ENCODE results near the gene TMTC1. TPM values are rescaled to one million over a fixed set of nuclear protein-coding genes. Genes with fewer than 3 reads are reported as not detected.

The TMTC1 gene
- total and polyA plus RNA-seq, 12 donors, result 5.1 to 82.2 (median 41.8) TPM

- H3K4me1 ChIP-seq (replicated peaks in 1 of 2), result peaks cover 0 to 22% of the 10 kb centered on the region in 2 donors
- peak; percentile 56 to 83 (median 75) for DNase-seq
- no peaks in the 10 kb centered on the region for H3K36me3 ChIP-seq (replicated peaks in 1 of 2)
- intact Hi-C loops (cut with DNase I), result loop anchor here in 1 of 2 donors (5.0 to 10.0 kb wide), 2 partner anchors 230 to 332 kb away; partner anchors contain the start of gene TMTC1
- H3K4me3 ChIP-seq, result no peak overlapping the region
- 11 to 26% (median 17%) methylated on average over 1 of the region's 1 CpG for WGBS, 4 donors
- H3K27me3 ChIP-seq, result no peaks in the 10 kb centered on the region
- H3K9me3 ChIP-seq (replicated peaks in 1 of 3), result no peaks in the 10 kb centered on the region
- peak overlapping the region in 2 of 5 donors; percentile 4 to 42 for H3K27ac ChIP-seq
- TF ChIP-seq, protein P1, sequence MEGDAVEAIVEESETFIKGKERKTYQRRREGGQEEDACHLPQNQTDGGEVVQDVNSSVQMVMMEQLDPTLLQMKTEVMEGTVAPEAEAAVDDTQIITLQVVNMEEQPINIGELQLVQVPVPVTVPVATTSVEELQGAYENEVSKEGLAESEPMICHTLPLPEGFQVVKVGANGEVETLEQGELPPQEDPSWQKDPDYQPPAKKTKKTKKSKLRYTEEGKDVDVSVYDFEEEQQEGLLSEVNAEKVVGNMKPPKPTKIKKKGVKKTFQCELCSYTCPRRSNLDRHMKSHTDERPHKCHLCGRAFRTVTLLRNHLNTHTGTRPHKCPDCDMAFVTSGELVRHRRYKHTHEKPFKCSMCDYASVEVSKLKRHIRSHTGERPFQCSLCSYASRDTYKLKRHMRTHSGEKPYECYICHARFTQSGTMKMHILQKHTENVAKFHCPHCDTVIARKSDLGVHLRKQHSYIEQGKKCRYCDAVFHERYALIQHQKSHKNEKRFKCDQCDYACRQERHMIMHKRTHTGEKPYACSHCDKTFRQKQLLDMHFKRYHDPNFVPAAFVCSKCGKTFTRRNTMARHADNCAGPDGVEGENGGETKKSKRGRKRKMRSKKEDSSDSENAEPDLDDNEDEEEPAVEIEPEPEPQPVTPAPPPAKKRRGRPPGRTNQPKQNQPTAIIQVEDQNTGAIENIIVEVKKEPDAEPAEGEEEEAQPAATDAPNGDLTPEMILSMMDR (IDR thresholded peaks at IDR 0.05), result peak; percentile 63 to 88 (median 80)
- no peak for TF ChIP-seq POLR2A (IDR thresholded peaks at IDR 0.05)
Measured at GRCh38 chr12:29552324-29552927, 231.3 kb downstream of the TMTC1 start.

DNA sequence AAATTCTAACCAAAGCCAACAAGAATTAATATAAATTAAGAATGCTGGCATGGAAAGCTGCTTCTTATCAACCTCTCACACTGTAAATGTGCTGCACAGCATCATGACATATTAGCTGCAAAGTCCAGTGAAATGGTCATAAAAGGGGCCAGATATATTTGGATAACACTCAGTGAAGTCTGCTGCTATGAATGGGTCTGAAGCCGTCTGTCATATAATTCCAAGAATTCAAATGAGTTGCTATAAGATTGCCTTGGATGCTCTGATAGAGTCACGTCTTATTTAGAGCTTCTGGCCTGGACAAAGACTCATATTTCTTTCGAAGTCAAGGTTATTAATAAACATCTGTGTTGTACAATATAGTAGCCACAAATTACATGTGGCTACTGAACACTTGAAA lies 231.9 kb downstream of the TMTC1 start:
- intact Hi-C loops (cut with DNase I), result loop anchor here in 1 of 2 donors (5.0 to 10.0 kb wide), 2 partner anchors 230 to 333 kb away; partner anchors contain the start of gene TMTC1
- 21 to 45% (median 37%) methylated on average over 3 of the region's 3 CpGs for WGBS, 4 donors
- TF ChIP-seq, protein P1 (IDR thresholded peaks at IDR 0.05), result no peak
- no peak for TF ChIP-seq POLR2A (IDR thresholded peaks at IDR 0.05)
- Histone ChIP-seq H3K36me3 (replicated peaks in 1 of 2) (no peaks in the 10 kb centered on the region), H3K4me1 (replicated peaks in 1 of 2) (peaks cover 0 to 22% of the 10 kb centered on the region in 2 donors), H3K4me3 (no peak overlapping the region), H3K27ac (no peak overlapping the region), H3K27me3 (no peaks in the 10 kb centered on the region), H3K9me3 (replicated peaks in 1 of 3) (no peaks in the 10 kb centered on the region)
- no peak for DNase-seq

GRCh38 chr12:29547864-29548263 lies 235.9 kb downstream of the TMTC1 start:
- no peak for TF ChIP-seq POLR2A (IDR thresholded peaks at IDR 0.05)
- TF ChIP-seq, protein P1 (IDR thresholded peaks at IDR 0.05), result no peak
- peak overlapping the region in 1 of 5 donors; percentile 34 for H3K27ac ChIP-seq
- peaks cover 0 to 14% of the 10 kb centered on the region in 2 donors for H3K4me1 ChIP-seq (replicated peaks in 1 of 2)
- intact Hi-C loops (cut with DNase I), result no loop called here
- H3K27me3 ChIP-seq, result no peaks in the 10 kb centered on the region
- 95 to 100% (median 96%) methylated on average over 2 of the region's 2 CpGs for WGBS, 4 donors
- no peak for DNase-seq
- no peaks in the 10 kb centered on the region for H3K9me3 ChIP-seq (replicated peaks in 1 of 3)
- no peak overlapping the region for H3K4me3 ChIP-seq
- no peaks in the 10 kb centered on the region for H3K36me3 ChIP-seq (replicated peaks in 1 of 2)

- Histone ChIP-seq H3K4me1 (replicated peaks in 1 of 2) (peaks cover 0 to 7% of the 10 kb centered on the region in 2 donors), H3K27me3 (no peaks in the 10 kb centered on the region), H3K27ac (peak overlapping the region in 1 of 5 donors; percentile 34), H3K36me3 (replicated peaks in 1 of 2) (no peaks in the 10 kb centered on the region), H3K9me3 (replicated peaks in 1 of 3) (no peaks in the 10 kb centered on the region), H3K4me3 (no peak overlapping the region)
- WGBS, 4 donors, result 56 to 73% (median 63%) methylated on average over 4 of the region's 4 CpGs
- TF ChIP-seq, protein P1 (IDR thresholded peaks at IDR 0.05), result no peak
- TF ChIP-seq POLR2A (IDR thresholded peaks at IDR 0.05), result no peak
- no peak for DNase-seq
- intact Hi-C loops (cut with DNase I), result no loop called here
Measured at GRCh38 chr12:29547151-29547632, 236.6 kb downstream of the TMTC1 start.
